H1 (cell line): ENCODE measurements around the gene AGBL1. TPM values are rescaled to one million over a fixed set of nuclear protein-coding genes. Genes with fewer than 3 reads are reported as not detected.

Source experiments
- BACH1 ChIP-seq: IDR thresholded peaks from 2 replicates; pipeline ENCODE4 v1.6.1; 2012; ENCODE audit warnings: low read length, improper control_type of control experiment
- polyA plus RNA-seq, 7 experiments: library from polyadenylated mRNA; depleted of rRNA in 3 of 7; stranded (reverse) in 5 of 7; unstranded in 2 of 7; fragments of >200 nt in 5 of 7; fragments of 200-250 nt in 2 of 7; gene quantifications; 1 replicate in 5 of 7; 2 replicates in 1 of 7; 4 replicates in 1 of 7; pipeline versions ENCODE4 v1.2.1 to v1.2.3, GENCODE V29; 2011 to 2013; ENCODE audit warnings: missing spikeins in 2 of 7, mixed read lengths in 2 of 7
- total RNA-seq: library from RNA; stranded (reverse); fragmentation: NEBNext Ultra II Directional; extraction: Animal tissue kit (Norgen Biotek cat#: 25700); gene quantifications from 2 replicates; pipeline ENCODE4 v1.2.1, GENCODE V29; 2021

Gene AGBL1
- total and polyA plus RNA-seq, 2 of the 8 experiments (the other 6 are each of a cell fraction or from before 2014, with no cell fraction given): not detected

- no peak for TF ChIP-seq BACH1
These were observed 888.6 kb downstream of the AGBL1 start (continued) for GRCh38 chr15:86968244-86968643.
